Astrocyte (in vitro differentiated cells and primary cell): ENCODE measurements around the gene IGSF21. TPM values are rescaled to one million over a fixed set of nuclear protein-coding genes. Genes with fewer than 3 reads are reported as not detected.

Experiments
- DNase-seq: peaks from one replicate; pipeline ENCODE4 v3.0.0-alpha.2; 2010; ENCODE audit warnings: low read depth
- FAIRE-seq: peaks from 2 replicates; lab custom pipeline; 2011; peaks lifted over from hg19 to GRCh38; lab: Jason Lieb, UNC
- H2AFZ ChIP-seq: 2 replicates; pipeline ENCODE4 v1.6.0; 2012; ENCODE audit warnings: low read depth, low read length, inconsistent platforms
- H3K27ac ChIP-seq: 2 replicates; pipeline ENCODE4 v1.5.1; 2011; ENCODE audit warnings: low read depth, low read length, inconsistent platforms
- H3K27me3 ChIP-seq: 2 replicates; pipeline ENCODE4 v1.6.0; 2011; ENCODE audit warnings: low read length, inconsistent platforms; ENCODE audit not compliant: insufficient read depth
- H3K36me3 ChIP-seq: 2 replicates; pipeline ENCODE4 v1.5.1; 2011; ENCODE audit warnings: low read length, inconsistent platforms; ENCODE audit not compliant: insufficient read depth
- H3K4me1 ChIP-seq: 2 replicates; pipeline ENCODE4 v1.5.1; 2011; ENCODE audit warnings: low read length, inconsistent platforms; ENCODE audit not compliant: insufficient read depth
- H3K4me2 ChIP-seq: 2 replicates; pipeline ENCODE4 v1.6.0; 2012; ENCODE audit warnings: low read length, inconsistent platforms
- H3K4me3 ChIP-seq: 2 replicates; pipeline ENCODE4 v1.5.1; 2011; ENCODE audit warnings: low read depth, mild to moderate bottlenecking, low read length, inconsistent platforms; ENCODE audit not compliant: insufficient read depth
- H3K79me2 ChIP-seq: 2 replicates; pipeline ENCODE4 v1.6.0; 2012; ENCODE audit warnings: mild to moderate bottlenecking, low read length, inconsistent platforms; ENCODE audit not compliant: insufficient read depth
- H3K9ac ChIP-seq: 2 replicates; pipeline ENCODE4 v1.6.0; 2012; ENCODE audit warnings: mild to moderate bottlenecking, low read length, inconsistent platforms
- H3K9me3 ChIP-seq: 2 replicates; pipeline ENCODE4 v1.5.1; 2012; ENCODE audit warnings: low read depth, mild to moderate bottlenecking, low read length, inconsistent platforms; ENCODE audit not compliant: insufficient read depth
- H4K20me1 ChIP-seq: 2 replicates; pipeline ENCODE4 v1.6.0; 2012; ENCODE audit warnings: low read length, inconsistent platforms; ENCODE audit not compliant: insufficient read depth
- H3K27ac Mint-ChIP-seq: one replicate; pipeline ENCODE4 v1.8.0; 2021; ENCODE audit warnings: mild to moderate bottlenecking, mixed read lengths; ENCODE audit not compliant: unreplicated experiment
- H3K27me3 Mint-ChIP-seq: one replicate; pipeline ENCODE4 v1.8.0; 2021; ENCODE audit warnings: low read depth, mixed read lengths; ENCODE audit not compliant: unreplicated experiment
- H3K36me3 Mint-ChIP-seq: one replicate; pipeline ENCODE4 v1.8.0; 2021; ENCODE audit warnings: low read depth, mixed read lengths; ENCODE audit not compliant: unreplicated experiment
- H3K4me1 Mint-ChIP-seq: one replicate; pipeline ENCODE4 v1.8.0; 2021; ENCODE audit warnings: low read depth, mixed read lengths; ENCODE audit not compliant: unreplicated experiment
- H3K4me3 Mint-ChIP-seq: one replicate; pipeline ENCODE4 v1.8.0; 2021; ENCODE audit warnings: mild to moderate bottlenecking, moderate library complexity, mixed read lengths; ENCODE audit not compliant: unreplicated experiment
- H3K9me3 Mint-ChIP-seq: one replicate; pipeline ENCODE4 v1.8.0; 2021; ENCODE audit warnings: mild to moderate bottlenecking, mixed read lengths; ENCODE audit not compliant: unreplicated experiment
- EZH2 ChIP-seq: IDR thresholded peaks from 2 replicates; pipeline ENCODE4 v1.6.1; 2012; ENCODE audit warnings: mild to moderate bottlenecking, low read length, inconsistent platforms; ENCODE audit not compliant: insufficient read depth
- total RNA-seq: library from RNA; stranded (reverse); gene quantifications from 2 replicates; pipeline ENCODE4 v1.2.1, GENCODE V29; 2021
- TF ChIP-seq, protein P1 (sequence below): IDR thresholded peaks from 2 replicates; pipeline ENCODE4 v1.5.1; 2011; ENCODE audit warnings: low read depth, mild to moderate bottlenecking, inconsistent platforms, low read length, moderate library complexity; ENCODE audit not compliant: insufficient read depth

Gene IGSF21
- total RNA-seq, 1 donor from 2014 or later, result not detected

DNA sequence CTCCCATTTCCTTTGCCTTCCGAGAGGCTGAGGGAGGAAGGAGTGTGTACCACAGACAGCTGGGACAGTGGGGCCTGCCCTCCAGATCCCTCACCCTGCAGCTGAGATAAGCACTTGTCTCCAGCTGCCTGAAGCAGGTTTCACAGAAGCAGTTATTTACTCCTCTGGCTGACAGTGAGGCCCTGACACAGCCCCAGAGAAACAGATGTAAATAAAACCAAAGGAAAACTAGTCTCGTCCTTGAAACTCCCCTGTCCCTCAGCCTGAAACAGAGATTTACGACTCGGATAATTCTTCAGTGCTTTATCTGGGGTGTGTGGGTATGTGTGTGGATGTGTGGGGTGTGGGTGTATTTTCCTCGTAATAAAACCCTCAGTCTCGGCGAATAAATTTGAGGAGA, 181.1 kb downstream of the IGSF21 start:
- Histone ChIP-seq H3K79me2 (no peaks in the 10 kb centered on the region), H3K9ac (no peak overlapping the region), H4K20me1 (no peaks in the 10 kb centered on the region), H3K36me3 (no peaks in the 10 kb centered on the region), H3K27me3 (no peaks in the 10 kb centered on the region), H2AFZ (no peak overlapping the region), H3K4me2 (no peak overlapping the region), H3K4me1 (no peaks in the 10 kb centered on the region), H3K4me3 (no peak overlapping the region), H3K9me3 (no peaks in the 10 kb centered on the region), H3K27ac (no peak overlapping the region)
- peaks cover 50% of the 10 kb centered on the region for H3K27me3 Mint-ChIP-seq
- H3K36me3 Mint-ChIP-seq, result no peaks in the 10 kb centered on the region
- H3K27ac Mint-ChIP-seq, result no peak overlapping the region
- no peak for FAIRE-seq
- no peaks in the 10 kb centered on the region for H3K9me3 Mint-ChIP-seq
- no peak overlapping the region for H3K4me3 Mint-ChIP-seq
- DNase-seq, result no peak
- no peak for TF ChIP-seq EZH2
- TF ChIP-seq, protein P1, sequence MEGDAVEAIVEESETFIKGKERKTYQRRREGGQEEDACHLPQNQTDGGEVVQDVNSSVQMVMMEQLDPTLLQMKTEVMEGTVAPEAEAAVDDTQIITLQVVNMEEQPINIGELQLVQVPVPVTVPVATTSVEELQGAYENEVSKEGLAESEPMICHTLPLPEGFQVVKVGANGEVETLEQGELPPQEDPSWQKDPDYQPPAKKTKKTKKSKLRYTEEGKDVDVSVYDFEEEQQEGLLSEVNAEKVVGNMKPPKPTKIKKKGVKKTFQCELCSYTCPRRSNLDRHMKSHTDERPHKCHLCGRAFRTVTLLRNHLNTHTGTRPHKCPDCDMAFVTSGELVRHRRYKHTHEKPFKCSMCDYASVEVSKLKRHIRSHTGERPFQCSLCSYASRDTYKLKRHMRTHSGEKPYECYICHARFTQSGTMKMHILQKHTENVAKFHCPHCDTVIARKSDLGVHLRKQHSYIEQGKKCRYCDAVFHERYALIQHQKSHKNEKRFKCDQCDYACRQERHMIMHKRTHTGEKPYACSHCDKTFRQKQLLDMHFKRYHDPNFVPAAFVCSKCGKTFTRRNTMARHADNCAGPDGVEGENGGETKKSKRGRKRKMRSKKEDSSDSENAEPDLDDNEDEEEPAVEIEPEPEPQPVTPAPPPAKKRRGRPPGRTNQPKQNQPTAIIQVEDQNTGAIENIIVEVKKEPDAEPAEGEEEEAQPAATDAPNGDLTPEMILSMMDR, result no peak
- H3K4me1 Mint-ChIP-seq, result peaks cover 6% of the 10 kb centered on the region

DNA sequence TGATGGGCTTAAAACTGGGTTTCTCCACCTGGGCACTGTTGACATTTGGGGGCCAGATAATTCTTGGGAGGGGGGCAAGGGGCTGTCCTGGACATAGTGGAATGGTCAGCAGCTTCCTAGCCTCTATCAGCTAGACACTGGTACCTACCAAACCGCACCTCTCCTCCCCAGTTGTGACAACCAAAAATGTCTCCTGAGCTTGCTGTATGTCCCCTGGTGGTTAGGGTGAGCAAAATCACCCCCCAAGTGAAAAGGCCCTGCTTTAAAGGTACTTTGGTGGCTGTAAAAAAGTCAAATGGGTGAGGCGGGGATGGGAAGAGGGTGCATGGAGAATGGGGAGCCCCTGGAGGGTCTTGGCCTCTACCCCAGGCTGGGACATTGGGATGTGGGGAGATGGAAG, 182.0 kb downstream of the IGSF21 start:
- Histone ChIP-seq H3K9ac (no peak overlapping the region), H3K79me2 (no peaks in the 10 kb centered on the region), H3K27ac (no peak overlapping the region), H3K4me3 (no peak overlapping the region), H4K20me1 (no peaks in the 10 kb centered on the region), H3K9me3 (no peaks in the 10 kb centered on the region), H2AFZ (no peak overlapping the region), H3K4me1 (no peaks in the 10 kb centered on the region), H3K27me3 (no peaks in the 10 kb centered on the region), H3K36me3 (no peaks in the 10 kb centered on the region), H3K4me2 (no peak overlapping the region)
- no peak overlapping the region for H3K27ac Mint-ChIP-seq
- H3K4me3 Mint-ChIP-seq, result no peak overlapping the region
- H3K4me1 Mint-ChIP-seq, result no peaks in the 10 kb centered on the region
- DNase-seq (no peak), FAIRE-seq (no peak)
- H3K36me3 Mint-ChIP-seq, result no peaks in the 10 kb centered on the region
- TF ChIP-seq EZH2, result no peak
- TF ChIP-seq, protein P1, result no peak
- H3K9me3 Mint-ChIP-seq, result no peaks in the 10 kb centered on the region
- peaks cover 59% of the 10 kb centered on the region for H3K27me3 Mint-ChIP-seq

DNA sequence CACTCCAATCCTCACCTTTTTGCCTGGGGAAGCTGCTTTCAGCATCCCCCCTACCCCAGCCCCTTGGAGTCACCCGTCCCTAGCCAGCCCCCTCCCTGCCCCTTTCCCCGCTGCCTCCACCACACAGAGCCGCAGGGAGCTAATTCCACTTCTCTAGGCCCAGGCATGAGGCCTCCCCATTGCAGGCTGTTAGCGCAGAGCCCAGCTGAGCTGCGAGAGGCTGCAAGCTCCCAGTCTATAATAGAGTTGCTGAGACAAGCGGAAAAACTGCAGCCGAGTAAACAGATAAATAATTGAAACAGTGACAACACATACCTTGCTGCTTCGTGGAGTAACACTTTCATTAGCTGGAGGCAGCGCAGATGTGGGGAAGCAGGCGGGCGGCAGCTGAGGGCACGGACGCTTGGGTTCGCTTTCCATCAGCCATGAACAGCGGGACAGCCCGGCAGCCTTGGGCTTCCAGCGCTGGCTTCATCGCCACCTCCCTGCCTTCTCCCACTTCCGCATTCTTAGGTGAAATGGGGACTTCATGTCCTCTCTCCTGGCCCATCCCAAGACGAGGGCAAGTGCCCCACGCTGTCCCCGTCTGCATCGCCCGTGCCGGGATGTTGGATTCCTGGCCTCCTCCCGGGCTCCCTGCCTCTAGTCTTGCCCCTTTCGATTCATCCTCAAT, 183.3 kb downstream of the IGSF21 start:
- Histone ChIP-seq H3K27me3 (no peaks in the 10 kb centered on the region), H3K9ac (no peak overlapping the region), H3K27ac (no peak overlapping the region), H3K36me3 (no peaks in the 10 kb centered on the region), H4K20me1 (no peaks in the 10 kb centered on the region), H3K9me3 (no peaks in the 10 kb centered on the region), H3K4me1 (no peaks in the 10 kb centered on the region), H3K79me2 (no peaks in the 10 kb centered on the region), H3K4me2 (no peak overlapping the region), H2AFZ (no peak overlapping the region), H3K4me3 (no peak overlapping the region)
- Mint-ChIP-seq H3K4me1 (no peaks in the 10 kb centered on the region), H3K27me3 (peaks cover 71% of the 10 kb centered on the region), H3K27ac (no peak overlapping the region), H3K36me3 (no peaks in the 10 kb centered on the region), H3K4me3 (no peak overlapping the region), H3K9me3 (no peaks in the 10 kb centered on the region)
- DNase-seq, result no peak
- FAIRE-seq, result no peak
- TF ChIP-seq, protein P1, result no peak
- no peak for TF ChIP-seq EZH2
